Measurements from ENCODE around the gene NHLH1.

Gene NHLH1

DNA sequence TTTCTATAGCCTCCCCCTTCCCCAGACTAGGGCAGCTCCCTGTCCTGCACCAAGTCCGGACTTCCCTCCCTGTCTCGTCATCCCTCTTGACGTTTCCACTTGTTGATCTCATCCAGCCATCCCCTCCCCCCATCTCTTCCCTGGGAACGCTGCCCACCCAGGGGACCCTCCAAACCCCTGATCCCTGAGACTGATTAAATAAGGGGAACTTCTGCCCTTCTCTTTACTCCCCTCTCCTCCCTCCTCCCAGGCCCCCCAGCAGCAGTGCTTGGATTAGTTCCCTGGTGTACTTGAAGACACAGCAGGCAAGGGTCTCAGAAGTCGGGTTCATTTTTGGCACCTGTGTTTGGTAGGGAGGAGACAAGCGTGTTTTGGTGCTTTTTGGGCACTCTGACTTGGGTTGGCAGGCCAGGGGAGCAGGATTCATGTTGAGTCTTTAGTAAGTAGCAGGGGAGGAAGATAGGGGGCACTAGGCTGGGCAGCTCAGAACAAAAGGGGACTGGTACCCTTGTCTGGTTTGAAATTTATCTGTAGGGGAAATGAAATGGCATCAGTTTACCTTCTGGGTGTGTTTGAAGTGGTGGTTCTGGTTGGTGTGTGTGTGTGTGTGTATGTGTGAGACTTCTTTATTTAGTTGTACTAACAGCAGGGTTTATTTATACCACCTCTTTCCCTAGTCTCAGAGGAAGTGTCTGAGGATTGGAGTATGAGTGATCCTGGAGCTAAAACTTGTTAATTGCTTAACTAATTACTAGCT is 44.6 kb downstream of the NHLH1 start:
- DNase-seq (ENCODE audit: low read depth in 2 of 2): no peak

DNA sequence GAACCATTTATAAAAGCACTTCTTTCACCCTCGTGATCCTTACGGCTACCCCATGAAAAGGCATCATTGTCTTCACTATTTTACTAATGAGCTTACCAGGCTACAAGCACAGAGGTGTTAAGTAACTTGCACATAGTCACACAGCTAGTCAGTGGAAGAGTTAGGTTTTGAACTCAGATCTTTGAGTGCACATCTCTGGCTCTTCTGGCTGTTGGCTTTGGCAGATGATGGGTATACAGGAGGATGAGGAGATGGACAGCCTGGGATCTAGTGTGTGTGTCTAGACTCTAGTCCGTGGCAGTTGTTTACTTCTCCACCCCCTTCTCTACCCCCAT is 45.1 kb downstream of the NHLH1 start:
- no peak for DNase-seq (ENCODE audit: low read depth in 2 of 2)

DNA sequence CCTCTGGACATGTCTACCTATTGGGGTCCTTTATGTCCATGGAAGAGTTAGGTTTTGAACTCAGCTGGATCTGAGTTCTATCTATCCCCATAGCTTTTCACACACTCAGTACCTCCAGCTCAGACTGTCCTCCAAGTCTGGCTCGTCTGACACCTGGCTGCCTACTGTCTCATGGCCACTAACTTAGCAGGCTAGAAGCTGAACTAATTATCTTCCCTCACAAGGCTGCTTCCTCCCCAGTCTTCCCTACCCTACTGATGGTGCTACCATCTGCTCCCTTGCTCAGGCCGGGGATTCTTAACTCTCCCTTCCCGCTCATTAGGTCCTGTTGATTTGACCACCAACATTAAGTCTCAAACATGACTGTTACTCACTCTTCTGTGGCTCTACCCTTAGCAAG is 46.8 kb downstream of the NHLH1 start:
- DNase-seq (ENCODE audit: low read depth in 2 of 2): no peak

DNA sequence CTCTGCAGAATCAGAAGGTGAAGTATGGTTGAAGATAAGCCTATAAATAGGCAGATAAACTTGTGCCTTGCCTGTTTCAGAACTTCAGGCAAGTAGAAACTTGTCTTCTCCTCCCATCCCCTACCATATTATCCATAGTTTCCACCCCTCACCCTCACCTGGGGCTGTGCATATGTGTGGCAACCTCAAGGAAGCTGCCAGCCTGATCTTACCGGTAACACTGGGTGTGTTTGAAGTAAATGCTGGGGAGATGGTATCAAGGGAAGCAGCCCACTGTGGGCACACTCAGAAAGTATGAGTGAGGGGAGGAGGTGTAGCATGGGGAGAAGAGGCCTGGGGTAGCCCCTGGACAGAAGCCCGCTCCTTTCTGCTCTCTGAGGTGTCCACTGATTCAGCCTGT is 48.0 kb downstream of the NHLH1 start:
- DNase-seq (ENCODE audit: low read depth in 2 of 2): no peak

DNA sequence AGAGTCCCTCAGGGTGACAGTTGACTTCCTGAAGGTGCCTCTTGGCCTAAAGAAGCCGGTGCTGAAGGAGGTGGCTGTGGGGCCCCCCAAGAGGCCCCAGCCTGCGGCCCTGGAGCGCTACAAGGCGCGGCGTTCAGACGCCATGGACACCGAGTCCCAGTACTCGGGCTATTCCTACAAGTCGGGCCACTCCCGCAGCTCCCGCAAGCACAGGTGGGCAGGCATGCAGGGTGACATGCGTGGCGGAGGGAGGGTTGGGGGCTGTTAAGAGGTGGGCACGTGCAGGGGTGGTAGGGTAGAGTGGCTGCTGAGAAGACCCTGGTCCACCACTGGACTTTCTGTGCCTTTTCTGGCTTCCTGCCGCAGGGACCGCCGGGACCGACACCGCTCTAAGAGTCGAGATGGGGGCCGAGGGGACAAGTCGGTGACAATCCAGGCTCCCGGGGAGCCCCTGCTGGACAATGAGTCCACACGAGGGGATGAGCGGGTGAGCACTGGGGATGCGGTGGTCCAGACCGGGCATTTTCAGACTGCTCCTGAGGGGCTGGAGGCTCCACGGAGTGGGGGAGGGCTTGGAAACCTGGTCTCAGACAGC is 48.9 kb downstream of the NHLH1 start:
- DNase-seq (ENCODE audit: low read depth in 2 of 2): no peak

DNA sequence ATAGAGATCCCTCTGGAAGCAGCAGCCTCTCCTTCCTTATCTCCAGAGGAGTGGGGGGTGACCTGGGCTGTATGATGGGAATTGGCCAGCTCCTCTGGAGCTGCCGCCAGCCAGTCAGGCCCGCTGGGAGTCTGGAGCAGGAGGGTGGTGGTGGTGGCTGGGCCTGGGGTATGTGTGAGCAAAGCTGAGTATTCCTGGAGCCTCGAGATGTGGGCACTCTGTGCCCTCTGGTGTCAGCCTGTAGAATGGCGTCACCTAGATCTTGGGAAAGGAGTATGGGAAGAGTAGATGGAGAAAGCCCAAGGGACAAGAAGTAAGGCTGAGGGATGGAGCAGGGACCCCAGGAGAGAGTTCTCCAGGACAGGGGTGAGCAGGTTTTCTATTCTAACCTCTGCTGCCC is 49.5 kb downstream of the NHLH1 start:
- no peak for DNase-seq (ENCODE audit: low read depth in 2 of 2)

DNA sequence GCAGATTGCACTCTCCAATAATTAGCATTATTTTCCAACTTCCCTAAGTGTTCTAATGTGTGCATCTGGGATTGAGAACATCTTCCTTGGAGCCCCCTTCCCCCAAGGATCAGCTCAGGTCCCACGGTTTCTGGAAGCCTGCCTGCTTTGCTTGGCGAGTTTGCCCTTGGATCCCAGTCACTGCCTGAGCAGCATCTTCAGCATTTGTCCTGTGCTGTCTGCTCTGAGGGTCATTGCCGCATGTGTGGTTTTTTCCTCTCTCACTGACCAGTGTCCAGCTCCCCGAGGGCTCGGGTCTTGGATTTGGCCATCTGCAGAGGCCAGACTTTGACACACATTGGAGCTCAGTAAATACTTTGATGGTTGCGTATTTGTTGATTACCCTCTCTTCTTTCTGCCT is 51.6 kb downstream of the NHLH1 start:
- no peak for DNase-seq (ENCODE audit: low read depth in 2 of 2)

DNA sequence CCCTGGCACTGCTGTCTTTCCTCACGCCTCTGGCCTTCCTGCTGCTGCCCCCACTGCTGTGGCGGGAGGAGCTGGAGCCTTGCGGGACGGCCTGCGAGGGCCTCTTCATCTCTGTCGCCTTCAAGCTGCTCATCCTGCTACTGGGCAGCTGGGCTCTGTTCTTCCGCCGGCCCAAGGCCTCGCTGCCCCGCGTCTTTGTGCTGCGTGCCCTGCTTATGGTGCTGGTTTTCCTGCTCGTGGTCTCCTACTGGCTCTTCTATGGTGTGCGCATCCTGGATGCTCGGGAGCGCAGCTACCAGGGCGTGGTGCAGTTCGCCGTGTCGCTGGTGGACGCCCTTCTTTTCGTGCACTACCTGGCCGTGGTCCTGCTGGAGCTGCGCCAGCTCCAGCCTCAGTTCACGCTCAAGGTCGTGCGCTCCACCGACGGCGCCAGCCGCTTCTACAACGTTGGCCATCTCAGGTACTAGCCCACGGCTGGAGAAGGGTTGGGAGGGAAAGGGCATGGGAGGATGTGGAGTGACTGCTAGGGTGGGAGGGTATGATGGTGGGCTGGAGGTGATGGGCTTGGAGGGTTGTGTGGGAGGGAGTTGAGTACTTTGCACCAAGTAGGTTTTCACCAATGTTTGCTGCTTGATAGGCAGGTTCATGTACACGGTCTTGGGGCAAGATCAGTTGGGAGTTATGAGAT is 52.4 kb downstream of the NHLH1 start:
- no peak for DNase-seq (ENCODE audit: low read depth in 2 of 2)

DNA sequence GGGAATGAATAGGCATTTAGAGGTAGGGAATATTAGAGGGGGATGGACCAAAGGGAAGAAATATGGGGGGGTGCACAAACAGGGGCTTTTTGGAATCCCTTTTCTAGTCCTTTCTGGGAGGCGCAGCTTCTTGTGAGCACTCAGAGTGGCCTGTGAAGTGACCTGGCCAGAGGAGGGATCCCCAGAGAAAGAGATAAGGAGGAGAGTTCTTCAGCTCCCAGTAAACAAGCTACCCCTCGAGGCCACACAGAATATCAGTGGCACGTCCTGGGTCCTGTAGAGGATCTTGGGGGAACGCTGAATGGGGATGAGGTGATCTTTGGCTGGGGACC is 52.9 kb downstream of the NHLH1 start:
- no peak for DNase-seq (ENCODE audit: low read depth in 2 of 2)

DNA sequence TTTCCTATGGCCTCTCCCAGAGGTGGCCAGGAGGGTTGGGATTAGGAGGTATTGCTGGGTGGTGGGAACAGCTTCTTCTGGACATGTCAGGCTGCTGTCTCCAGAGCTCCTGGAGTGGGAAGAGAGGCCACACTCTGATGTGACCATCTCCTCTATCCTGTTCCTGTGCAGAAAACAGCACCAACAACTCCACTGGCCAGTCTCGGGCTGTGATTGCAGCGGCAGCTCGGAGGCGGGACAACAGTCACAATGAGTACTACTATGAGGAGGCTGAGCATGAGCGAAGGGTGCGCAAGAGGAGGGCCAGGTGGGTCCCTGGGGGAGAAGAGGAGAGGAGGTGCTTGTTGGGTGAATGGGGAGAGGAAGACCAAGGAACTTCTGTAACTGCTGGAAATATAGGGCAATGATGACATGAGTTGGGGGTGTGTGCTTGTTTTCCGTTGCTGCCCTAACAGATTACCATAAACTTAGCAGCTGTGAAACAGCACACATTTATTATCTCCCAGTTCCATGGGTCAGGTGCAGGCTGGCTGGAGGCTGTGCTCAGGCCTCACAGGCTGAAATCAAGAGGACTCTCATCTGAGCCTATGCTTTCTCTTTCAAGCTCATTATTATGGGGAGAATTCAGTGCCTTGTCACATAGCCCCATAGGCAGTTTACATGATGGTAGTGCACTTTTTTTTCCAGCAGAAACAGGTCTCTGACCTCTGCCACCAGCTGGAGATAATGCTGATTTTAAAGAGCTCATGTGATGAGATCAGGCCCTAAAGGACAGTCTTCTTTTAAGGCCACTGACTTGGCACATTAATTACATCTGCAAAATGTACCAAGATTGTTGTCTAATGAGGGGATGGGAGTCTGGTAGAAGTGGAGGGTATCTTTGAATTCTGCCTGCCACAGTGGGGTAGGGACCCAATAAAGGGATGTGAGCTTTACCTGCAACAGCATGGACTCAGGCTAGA is 54.3 kb downstream of the NHLH1 start:
- DNase-seq (ENCODE audit: low read depth in 2 of 2): no peak

DNA sequence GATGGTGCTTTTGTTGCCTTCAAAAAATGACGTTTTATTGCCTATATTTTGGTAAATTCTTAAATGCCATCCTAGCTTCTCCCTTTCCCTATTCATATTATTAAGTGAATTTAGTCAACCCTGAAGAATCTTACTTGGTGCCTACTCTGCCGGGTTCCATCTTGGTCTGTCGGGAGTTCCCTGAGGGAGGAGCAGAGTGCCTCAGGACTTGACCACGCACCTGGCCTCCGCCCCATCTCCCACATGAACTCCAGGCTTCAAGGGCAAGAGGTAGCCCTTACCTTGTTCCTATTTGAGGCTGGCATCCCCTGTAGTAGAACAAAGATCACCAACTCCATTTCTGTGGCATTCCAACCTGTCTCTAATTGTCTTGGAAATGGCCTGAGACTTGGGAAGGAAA is 55.0 kb downstream of the NHLH1 start:
- DNase-seq (ENCODE audit: low read depth in 2 of 2): no peak
